Psoas muscle (tissue), 8 donors: ENCODE data around the gene MAP3K7CL. TPM values are rescaled to one million over a fixed set of nuclear protein-coding genes. Genes with fewer than 3 reads are reported as not detected.

ENCODE experiments used
- ATAC-seq, 4 donors: fragments of 200-7000 bp; cut with Tn5 transposase; one replicate each; pipeline ENCODE4 v1.9.1; 2020; ENCODE audit warnings: moderate library complexity in 3 of 4, mild to moderate bottlenecking in 2 of 4
- DNase-seq, 2 donors: peaks; one replicate each; pipeline ENCODE4 v3.0.0-alpha.2; 2020
- H3K27ac ChIP-seq: fragments of 200-600 bp; one replicate; pipeline ENCODE4 v1.8.0; 2022
- H3K27me3 ChIP-seq, 3 donors: fragments of 200-600 bp in 1 of 3; one replicate each; pipeline versions ENCODE4 v1.6.1 to v1.8.0; 2013 to 2022; ENCODE audit warnings: low read length in 2 of 3, mild to moderate bottlenecking in 2 of 3, moderate library complexity in 1 of 3; ENCODE audit not compliant: insufficient read depth in 3 of 3
- H3K36me3 ChIP-seq, 2 donors: fragments of 200-600 bp in 1 of 2; one replicate each; pipeline versions ENCODE4 v1.6.1 to v1.8.0; 2013 to 2022; ENCODE audit warnings: low read depth in 1 of 2, mild to moderate bottlenecking in 1 of 2, moderate library complexity in 1 of 2; ENCODE audit not compliant: insufficient read depth in 1 of 2
- H3K4me1 ChIP-seq: fragments of 200-600 bp; one replicate; pipeline ENCODE4 v1.8.0; 2022
- H3K4me3 ChIP-seq: fragments of 200-600 bp; one replicate; pipeline ENCODE4 v1.8.0; 2022; ENCODE audit warnings: mild to moderate bottlenecking
- H3K9me3 ChIP-seq: fragments of 200-600 bp; one replicate; pipeline ENCODE4 v1.8.0; 2022
- WGBS, 3 donors: extraction: QIAGEN DNeasy Blood & Tissue Kit; methylation state at CpG; one replicate each; pipeline versions ENCODE4 v1.1.6 to v1.1.7; 2013; 5-methylcytosine and 5-hydroxymethylcytosine counted together
- intact Hi-C, 2 donors: fragments of 100-400 bp; cut with DNase I; formaldehyde crosslinking; loops; one replicate each; pipeline versions ENCODE4 v1.11.0 to v1.14.2; 2022
- polyA plus RNA-seq, 3 donors: library from polyadenylated mRNA; stranded (reverse); fragments of 200-250 nt; gene quantifications; one replicate each; pipeline ENCODE4 v1.2.3, GENCODE V29; 2013
- total RNA-seq, 4 donors: library from RNA; stranded (reverse); fragmentation: NEBNext Ultra II Directional in 2 of 4; extraction: Animal tissue kit (Norgen Biotek cat#: 25700) in 2 of 4; gene quantifications; one replicate each; pipeline versions ENCODE4 v1.2.1 to v1.2.4, GENCODE V29; 2021 to 2023
- TF ChIP-seq, protein P1 (sequence below): fragments of 200-600 bp; IDR thresholded peaks from one replicate; pipeline ENCODE4 v1.8.0; 2022; ENCODE audit warnings: antibody characterized with exemption
- donor health status: healthy with polysubstance abuse.
- donor health status: DM: no; HTN: no; CAD: no; lungs with moderate emphysema.
- donor health status: Bipolar disorder and iron deficiency.
- donor health status: healthy.
- donor health status: DM: yes; HTN: yes; CAD: no.
- donor health status: DM: no; HTN: no; CAD: no.
- donor health status: DM: no; HTN: no; CAD: no.
- donor health status: DM: yes; HTN: yes; CAD: no.

The MAP3K7CL gene
- total and polyA plus RNA-seq, 7 donors, result 3.3 to 107 (median 15.5) TPM

DNA sequence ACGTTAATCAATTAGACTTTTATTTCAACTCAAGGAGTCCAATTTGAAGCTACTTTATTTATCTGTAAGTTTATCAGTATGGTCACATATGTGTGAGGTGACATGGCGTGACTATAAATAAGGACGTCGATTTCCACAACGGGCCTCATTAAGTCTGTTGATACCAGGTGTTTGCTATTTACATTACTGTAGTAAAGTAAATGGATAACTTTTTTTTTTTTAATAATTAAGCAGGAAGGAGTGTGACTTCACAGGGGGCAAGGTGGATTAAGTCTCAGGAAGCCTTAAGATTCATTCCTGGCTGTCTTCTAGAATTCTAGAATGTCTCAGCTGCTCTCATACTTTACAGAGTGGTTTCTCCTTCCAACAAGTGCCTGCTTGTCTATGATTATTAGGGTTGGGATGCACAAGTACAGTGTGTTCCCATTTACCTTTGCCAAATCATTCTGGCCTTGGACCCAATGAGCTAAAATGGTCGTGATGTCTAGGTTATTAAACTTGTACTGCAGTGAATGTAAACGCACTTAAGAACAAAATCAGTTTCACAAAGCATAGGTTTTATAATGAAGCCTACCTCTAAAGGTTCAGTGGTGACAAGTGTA, 15.5 kb downstream of the MAP3K7CL start:
- Histone ChIP-seq H3K9me3 (no peaks in the 10 kb centered on the region), H3K4me3 (peak overlapping the region; percentile 53), H3K4me1 (peaks cover 64% of the 10 kb centered on the region), H3K27ac (peak overlapping the region; percentile 89), H3K36me3 (peaks cover 0 to 1% of the 10 kb centered on the region in 2 donors), H3K27me3 (no peaks in the 10 kb centered on the region)
- WGBS, 3 donors, result 12 to 18% (median 13%) methylated on average over 7 of the region's 7 CpGs
- intact Hi-C loops, result loop anchor here (1.0 to 2.0 kb wide), 2 partner anchors 15 to 16 kb away; partner anchors contain the start of gene MAP3K7CL (in 2 of the 2)
- DNase-seq (no peak), ATAC-seq (peak; percentile 55 to 83 (median 76))
- TF ChIP-seq, protein P1, sequence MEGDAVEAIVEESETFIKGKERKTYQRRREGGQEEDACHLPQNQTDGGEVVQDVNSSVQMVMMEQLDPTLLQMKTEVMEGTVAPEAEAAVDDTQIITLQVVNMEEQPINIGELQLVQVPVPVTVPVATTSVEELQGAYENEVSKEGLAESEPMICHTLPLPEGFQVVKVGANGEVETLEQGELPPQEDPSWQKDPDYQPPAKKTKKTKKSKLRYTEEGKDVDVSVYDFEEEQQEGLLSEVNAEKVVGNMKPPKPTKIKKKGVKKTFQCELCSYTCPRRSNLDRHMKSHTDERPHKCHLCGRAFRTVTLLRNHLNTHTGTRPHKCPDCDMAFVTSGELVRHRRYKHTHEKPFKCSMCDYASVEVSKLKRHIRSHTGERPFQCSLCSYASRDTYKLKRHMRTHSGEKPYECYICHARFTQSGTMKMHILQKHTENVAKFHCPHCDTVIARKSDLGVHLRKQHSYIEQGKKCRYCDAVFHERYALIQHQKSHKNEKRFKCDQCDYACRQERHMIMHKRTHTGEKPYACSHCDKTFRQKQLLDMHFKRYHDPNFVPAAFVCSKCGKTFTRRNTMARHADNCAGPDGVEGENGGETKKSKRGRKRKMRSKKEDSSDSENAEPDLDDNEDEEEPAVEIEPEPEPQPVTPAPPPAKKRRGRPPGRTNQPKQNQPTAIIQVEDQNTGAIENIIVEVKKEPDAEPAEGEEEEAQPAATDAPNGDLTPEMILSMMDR, result no peak

DNA sequence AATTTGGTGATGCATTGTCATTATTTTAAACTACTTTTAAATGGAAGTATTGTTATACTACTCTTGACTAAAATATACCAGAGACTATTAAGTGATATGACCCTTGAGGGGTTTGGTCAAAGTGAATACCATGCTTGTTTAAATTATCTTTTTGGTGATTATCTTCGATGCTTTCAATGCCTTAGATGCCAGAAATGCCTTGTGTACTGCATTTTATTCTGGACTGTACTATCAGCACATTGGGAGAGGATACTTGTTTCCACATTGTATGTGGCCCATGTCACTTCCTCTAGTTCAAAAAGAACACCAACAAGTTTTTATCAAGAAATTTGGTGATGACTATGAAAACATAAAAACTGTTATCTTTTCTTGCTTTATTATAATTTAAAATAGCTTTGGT, 16.3 kb downstream of the MAP3K7CL start:
- Histone ChIP-seq H3K27me3 (no peaks in the 10 kb centered on the region), H3K27ac (peak overlapping the region; percentile 89), H3K4me3 (peak overlapping the region; percentile 53), H3K4me1 (peaks cover 64% of the 10 kb centered on the region), H3K36me3 (no peaks in the 10 kb centered on the region), H3K9me3 (no peaks in the 10 kb centered on the region)
- TF ChIP-seq, protein P1, result no peak
- 30 to 35% (median 32%) methylated on average over 1 of the region's 1 CpG for WGBS, 3 donors
- ATAC-seq (no peak), DNase-seq (no peak)
- intact Hi-C loops, result no loop called here

DNA sequence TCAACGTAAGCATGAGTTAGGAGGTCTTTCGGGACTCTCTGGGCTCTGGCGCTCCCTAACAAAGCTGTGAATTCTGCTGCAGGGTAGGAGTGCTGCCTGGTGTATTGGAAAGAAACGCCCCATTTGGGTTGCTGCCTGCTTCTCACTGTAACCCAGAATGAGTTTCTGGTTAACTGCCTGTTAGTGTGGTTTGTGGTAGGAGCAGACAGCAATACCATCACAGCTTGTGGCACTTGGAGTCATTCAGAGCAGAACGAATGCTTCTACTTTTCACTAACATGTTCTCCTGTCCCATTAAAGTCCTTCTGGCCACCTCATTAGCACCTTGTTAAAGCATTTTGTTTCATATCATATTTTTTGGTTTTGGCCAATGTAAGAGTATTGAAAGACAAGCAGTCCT, 18.1 kb downstream of the MAP3K7CL start:
- H3K4me1 ChIP-seq, result peaks cover 79% of the 10 kb centered on the region
- 19 to 32% (median 28%) methylated on average over 5 of the region's 5 CpGs for WGBS, 3 donors
- peak overlapping the region; percentile 73 for H3K27ac ChIP-seq
- TF ChIP-seq, protein P1, result no peak
- intact Hi-C loops, result no loop called here
- ATAC-seq (peak in 1 of 4 donors; percentile 58), DNase-seq (no peak)
- H3K4me3 ChIP-seq, result peak overlapping the region; percentile 53
- H3K27me3 ChIP-seq, result no peaks in the 10 kb centered on the region
- H3K36me3 ChIP-seq, result no peaks in the 10 kb centered on the region
- H3K9me3 ChIP-seq, result no peaks in the 10 kb centered on the region

DNA sequence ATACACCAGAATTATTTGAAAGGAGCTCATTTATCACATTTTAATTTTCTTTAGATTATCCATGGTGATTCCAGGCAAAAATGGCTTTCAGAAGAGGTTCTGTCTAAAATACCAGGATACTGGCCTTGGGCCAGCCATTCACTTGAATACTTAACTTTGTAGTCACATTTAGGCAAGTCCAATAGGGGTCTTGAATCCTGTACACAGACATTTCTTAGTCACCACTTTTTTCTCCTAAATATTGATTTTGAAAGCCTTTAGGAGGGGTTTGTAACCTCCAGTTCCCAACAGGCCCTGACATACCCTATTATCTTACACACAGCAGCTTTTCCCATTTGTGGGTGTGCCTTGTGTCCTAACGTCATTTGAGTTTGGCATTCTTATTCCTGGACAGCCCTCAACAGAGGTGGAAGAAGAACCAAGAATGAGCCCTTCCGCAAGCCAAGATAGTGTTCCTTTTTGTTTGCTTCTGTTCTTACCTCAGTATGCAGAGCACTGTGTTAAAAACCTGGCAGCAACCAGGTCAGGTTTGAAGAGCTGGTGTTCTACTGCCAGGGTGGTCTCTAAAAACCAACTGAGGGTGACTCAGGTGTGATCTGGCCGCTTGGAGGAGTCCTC, 19.5 kb downstream of the MAP3K7CL start:
- no peaks in the 10 kb centered on the region for H3K9me3 ChIP-seq
- peak overlapping the region; percentile 73 for H3K27ac ChIP-seq
- WGBS, 3 donors, result 58 to 90% (median 77%) methylated on average over 3 of the region's 3 CpGs
- peaks cover 79% of the 10 kb centered on the region for H3K4me1 ChIP-seq
- TF ChIP-seq, protein P1, result no peak
- ATAC-seq (no peak), DNase-seq (no peak)
- H3K36me3 ChIP-seq, result no peaks in the 10 kb centered on the region
- H3K27me3 ChIP-seq, result no peaks in the 10 kb centered on the region
- no peak overlapping the region for H3K4me3 ChIP-seq
- intact Hi-C loops, result no loop called here
